Smooth muscle cell (in vitro differentiated cells): Measurements from ENCODE around the gene SCAMP5. TPM values are rescaled to one million over a fixed set of nuclear protein-coding genes. Genes with fewer than 3 reads are reported as not detected.

Experiments
- DNase-seq: peaks from one replicate; lab custom pipeline; 2025; ENCODE audit not compliant: unreplicated experiment; lab: John Stamatoyannopoulos, UW
- H2AFZ ChIP-seq: fragments of 200-600 bp; sonication (generic); 2 replicates; pipeline ENCODE4 v1.6.0; 2016; ENCODE audit warnings: antibody characterized with exemption, low read depth, mild to moderate bottlenecking
- H3F3A ChIP-seq: fragments of 200-600 bp; sonication (generic); 2 replicates; pipeline ENCODE4 v1.6.0; 2017; ENCODE audit warnings: antibody characterized with exemption, low read depth
- H3K27ac ChIP-seq: fragments of 200-600 bp; sonication (generic); 2 replicates; pipeline ENCODE4 v1.5.1; 2016; ENCODE audit warnings: low read depth, mild to moderate bottlenecking
- H3K27me3 ChIP-seq: fragments of 200-600 bp; sonication (generic); 2 replicates; pipeline ENCODE4 v1.6.1; 2016; ENCODE audit warnings: low read depth, mild to moderate bottlenecking
- H3K36me3 ChIP-seq: fragments of 200-600 bp; sonication (generic); 2 replicates; pipeline ENCODE4 v1.5.1; 2016; ENCODE audit warnings: low read depth
- H3K4me1 ChIP-seq: fragments of 200-600 bp; sonication (generic); 2 replicates; pipeline ENCODE4 v1.5.1; 2016; ENCODE audit warnings: low read depth
- H3K4me2 ChIP-seq: fragments of 200-600 bp; sonication (generic); 2 replicates; pipeline ENCODE4 v1.6.0; 2016; ENCODE audit warnings: mild to moderate bottlenecking
- H3K4me3 ChIP-seq: fragments of 200-600 bp; sonication (generic); 2 replicates; pipeline ENCODE4 v1.5.1; 2016; ENCODE audit warnings: mild to moderate bottlenecking
- H3K79me2 ChIP-seq: fragments of 200-600 bp; sonication (generic); 2 replicates; pipeline ENCODE4 v1.6.0; 2016; ENCODE audit warnings: low read depth, mild to moderate bottlenecking
- H3K9ac ChIP-seq: fragments of 200-600 bp; sonication (generic); 2 replicates; pipeline ENCODE4 v1.6.0; 2016; ENCODE audit warnings: low read depth
- H3K9me3 ChIP-seq: fragments of 200-600 bp; sonication (generic); replicated peaks from 2 replicates; pipeline ENCODE4 v1.5.1; 2016; ENCODE audit warnings: low read depth
- H4K20me1 ChIP-seq: fragments of 200-600 bp; sonication (generic); 2 replicates; pipeline ENCODE4 v1.6.0; 2016; ENCODE audit warnings: low read depth
- CTCF ChIP-seq: fragments of 200-600 bp; sonication (generic); IDR thresholded peaks from 2 replicates; pipeline ENCODE4 v1.5.1; 2017; ENCODE audit warnings: borderline replicate concordance, mild to moderate bottlenecking, antibody characterized with exemption; ENCODE audit not compliant: insufficient read depth, poor library complexity, severe bottlenecking
- WGBS: methylation state at CpG from one replicate; pipeline ENCODE4 v1.1.7; 2016; ENCODE audit warnings: low lambda C conversion rate; 5-methylcytosine and 5-hydroxymethylcytosine counted together
- polyA plus RNA-seq: library from polyadenylated mRNA; unstranded; fragments of >200 nt; fragmentation: Nextera tagmentation; extraction: Ambion mirVana; gene quantifications from 2 replicates; pipeline ENCODE4 v1.2.1, GENCODE V29; 2016
- total RNA-seq: library from RNA; depleted of rRNA; stranded (reverse); fragments of >200 nt; gene quantifications from 2 replicates; pipeline ENCODE4 v1.2.3, GENCODE V29; 2014

The SCAMP5 gene
- total and polyA plus RNA-seq, 2 experiments from 2014 or later = 6.6 to 18.1 TPM

GRCh38 chr15:74954515-74954914, 40.8 kb upstream of the SCAMP5 start:
- peak; percentile 59 for DNase-seq
- H4K20me1 ChIP-seq = peaks cover 31% of the 10 kb centered on the region
- TF ChIP-seq CTCF = no peak
- peaks cover 23% of the 10 kb centered on the region for H3K4me1 ChIP-seq
- H3K27ac ChIP-seq = peak overlapping the region; percentile 68
- peak overlapping the region; percentile 60 for H3K4me3 ChIP-seq
- peaks cover 18% of the 10 kb centered on the region for H3F3A ChIP-seq
- peaks cover 6% of the 10 kb centered on the region for H3K27me3 ChIP-seq
- peak overlapping the region; percentile 96 for H3K4me2 ChIP-seq
- no peaks in the 10 kb centered on the region for H3K9me3 ChIP-seq
- H2AFZ ChIP-seq = no peak overlapping the region
- no peaks in the 10 kb centered on the region for H3K36me3 ChIP-seq
- H3K9ac ChIP-seq = no peak overlapping the region
- no peaks in the 10 kb centered on the region for H3K79me2 ChIP-seq

DNA sequence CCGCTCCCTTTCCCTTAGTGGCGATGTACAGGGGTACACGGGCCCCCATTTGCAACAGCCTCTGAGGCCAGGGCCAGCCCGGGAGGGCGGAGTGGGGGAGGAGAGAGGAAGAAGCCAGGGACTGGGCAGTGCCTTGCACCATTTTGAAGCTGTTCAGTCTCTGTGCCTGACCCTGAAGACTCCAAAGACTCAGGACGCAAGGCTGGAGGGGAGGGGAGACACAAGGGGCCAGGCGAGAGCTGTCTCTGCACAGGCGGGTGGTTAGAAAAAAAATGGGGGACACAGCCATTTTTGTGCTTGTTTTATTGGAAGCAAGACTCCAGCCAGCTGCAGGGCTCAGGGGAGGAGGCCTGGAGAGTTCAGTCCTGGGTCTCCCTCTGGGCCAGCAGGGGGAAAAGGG, 40.3 kb upstream of the SCAMP5 start:
- peak overlapping the region; percentile 60 for H3K4me3 ChIP-seq
- H3K79me2 ChIP-seq = no peaks in the 10 kb centered on the region
- peaks cover 23% of the 10 kb centered on the region for H3K4me1 ChIP-seq
- H3F3A ChIP-seq = peaks cover 18% of the 10 kb centered on the region
- WGBS = 24% methylated on average over 8 of the region's 8 CpGs
- peak overlapping the region; percentile 68 for H3K27ac ChIP-seq
- H3K9ac ChIP-seq = no peak overlapping the region
- no peak overlapping the region for H2AFZ ChIP-seq
- peak; percentile 59 for DNase-seq
- peaks cover 29% of the 10 kb centered on the region for H4K20me1 ChIP-seq
- peak overlapping the region; percentile 96 for H3K4me2 ChIP-seq
- H3K27me3 ChIP-seq = peaks cover 6% of the 10 kb centered on the region
- H3K36me3 ChIP-seq = no peaks in the 10 kb centered on the region
- no peaks in the 10 kb centered on the region for H3K9me3 ChIP-seq
- no peak for TF ChIP-seq CTCF

- WGBS = 4% methylated on average over 88 of the region's 88 CpGs
- H3K27ac ChIP-seq = peak overlapping the region; percentile 68
- no peaks in the 10 kb centered on the region for H3K79me2 ChIP-seq
Observed at GRCh38 chr15:74955796-74956647, 39.3 kb upstream of the SCAMP5 start.

More at GRCh38 chr15:74955796-74956647, 39.3 kb upstream of the SCAMP5 start:
- DNase-seq = peak; percentile 62
- peak overlapping the region; percentile 80 for H2AFZ ChIP-seq
- TF ChIP-seq CTCF = peak; percentile 22
- peaks cover 18% of the 10 kb centered on the region for H3F3A ChIP-seq
- H4K20me1 ChIP-seq = peaks cover 23% of the 10 kb centered on the region
- H3K9me3 ChIP-seq = no peaks in the 10 kb centered on the region
- peak overlapping the region; percentile 96 for H3K4me2 ChIP-seq
- H3K27me3 ChIP-seq = peaks cover 6% of the 10 kb centered on the region
- H3K36me3 ChIP-seq = no peaks in the 10 kb centered on the region
- H3K9ac ChIP-seq = peak overlapping the region; percentile 17
- peaks cover 23% of the 10 kb centered on the region for H3K4me1 ChIP-seq
- H3K4me3 ChIP-seq = peak overlapping the region; percentile 60
